IMR-90 (cell line): Measurements from ENCODE around the gene PPP1R14B. TPM values are rescaled to one million over a fixed set of nuclear protein-coding genes. Genes with fewer than 3 reads are reported as not detected.

Source experiments
- ATAC-seq: fragments of 200-7000 bp; cut with Tn5 transposase; 2 replicates; pipeline ENCODE4 v1.9.1; 2020; ENCODE audit warnings: low read depth, mild to moderate bottlenecking, moderate library complexity
- BruUV-seq: library from RNA; stranded (reverse); fragments of 400-500 nt; replicated peaks from 2 replicates; lab custom pipeline; 2021; lab: Mats Ljungman, UMichigan
- CTCF ChIA-PET: fragments of 300-600 bp; formaldehyde crosslinking; extraction: SDS; loops from one replicate; lab custom pipeline; 2021; ENCODE audit warnings: antibody characterized with exemption; lab: Yijun Ruan, JAX
- POLR2A ChIA-PET: fragments of 300-600 bp; sonication (Branson Sonifier 250); formaldehyde crosslinking; loops from one replicate; lab custom pipeline; 2022; ENCODE audit warnings: antibody characterized with exemption; ENCODE audit not compliant: unreplicated experiment; lab: Charles Lee
- DNase-seq: peaks from one replicate; pipeline ENCODE4 v3.0.0; 2013
- H2AFZ ChIP-seq: replicated peaks from 2 replicates; pipeline ENCODE3; 2013; ENCODE audit warnings: low read length, mild to moderate bottlenecking; ENCODE audit not compliant: poor library complexity
- H2AK5ac ChIP-seq: 2 replicates; pipeline ENCODE4 v1.6.1; 2013; ENCODE audit warnings: low read depth, low read length, inconsistent platforms
- H2AK9ac ChIP-seq: replicated peaks from 2 replicates; pipeline ENCODE3; 2013; ENCODE audit warnings: mild to moderate bottlenecking, low read depth, low read length, moderate library complexity; ENCODE audit not compliant: poor library complexity
- H2BK120ac ChIP-seq: 2 replicates; pipeline ENCODE4 v1.6.1; 2013; ENCODE audit warnings: low read depth, low read length, inconsistent platforms
- H2BK15ac ChIP-seq: 3 replicates; pipeline ENCODE4 v1.6.1; 2013; ENCODE audit warnings: low read depth, low read length, inconsistent platforms
- H2BK20ac ChIP-seq: 2 replicates; pipeline ENCODE4 v1.6.1; 2013; ENCODE audit warnings: low read depth, mild to moderate bottlenecking, inconsistent platforms, low read length, moderate library complexity
- H2BK5ac ChIP-seq: 2 replicates; pipeline ENCODE4 v1.6.1; 2013; ENCODE audit warnings: mild to moderate bottlenecking, low read depth, low read length, inconsistent platforms; ENCODE audit not compliant: poor library complexity, severe bottlenecking
- H3K14ac ChIP-seq: replicated peaks from 2 replicates; pipeline ENCODE4 v1.6.1; 2013; ENCODE audit warnings: low read depth, low read length, inconsistent platforms
- H3K18ac ChIP-seq: 2 replicates; pipeline ENCODE4 v1.6.1; 2013; ENCODE audit warnings: low read depth, low read length, control low read depth
- H3K23ac ChIP-seq: 2 replicates; pipeline ENCODE4 v1.6.1; 2013; ENCODE audit warnings: low read depth, low read length, inconsistent platforms
- H3K27ac ChIP-seq: 2 replicates; pipeline ENCODE4 v1.5.1; 2013; ENCODE audit warnings: mild to moderate bottlenecking, control low read depth, low read length; ENCODE audit not compliant: insufficient read depth
- H3K27me3 ChIP-seq: 2 replicates; pipeline ENCODE4 v1.6.1; 2013; ENCODE audit warnings: low read length; ENCODE audit not compliant: control insufficient read depth, insufficient read depth
- H3K36me3 ChIP-seq: 2 replicates; pipeline ENCODE4 v1.6.1; 2013; ENCODE audit warnings: low read length, mixed read lengths; ENCODE audit not compliant: control insufficient read depth, insufficient read depth
- H3K4ac ChIP-seq: 2 replicates; pipeline ENCODE4 v1.6.1; 2013; ENCODE audit warnings: low read depth, low read length, inconsistent platforms
- H3K4me1 ChIP-seq: 2 replicates; pipeline ENCODE4 v1.6.1; 2013; ENCODE audit warnings: low read length, mixed read lengths; ENCODE audit not compliant: control insufficient read depth, insufficient read depth
- H3K4me2 ChIP-seq: 2 replicates; pipeline ENCODE4 v1.6.1; 2013; ENCODE audit warnings: low read depth, mild to moderate bottlenecking, control low read depth, low read length, moderate library complexity
- H3K4me3 ChIP-seq: 2 replicates; pipeline ENCODE4 v1.5.1; 2013; ENCODE audit warnings: low read depth, mild to moderate bottlenecking, control low read depth, low read length, moderate library complexity; ENCODE audit not compliant: insufficient read depth
- H3K56ac ChIP-seq: 2 replicates; pipeline ENCODE4 v1.6.1; 2013; ENCODE audit warnings: low read length, inconsistent platforms; ENCODE audit not compliant: insufficient read depth; ENCODE audit errors: extremely low read depth
- H3K79me1 ChIP-seq, 2 experiments: 2 replicates each; pipeline ENCODE4 v1.6.1; 2013; ENCODE audit warnings: low read length in 2 of 2, inconsistent platforms in 1 of 2, low read depth in 1 of 2
- H3K9ac ChIP-seq: 2 replicates; pipeline ENCODE4 v1.6.1; 2013; ENCODE audit warnings: low read depth, low read length, control low read depth
- H3K9me1 ChIP-seq: 2 replicates; pipeline ENCODE4 v1.6.1; 2013; ENCODE audit warnings: low read length, inconsistent platforms; ENCODE audit not compliant: insufficient read depth
- H3K9me3 ChIP-seq: 2 replicates; pipeline ENCODE4 v1.6.1; 2013; ENCODE audit warnings: low read length; ENCODE audit not compliant: control insufficient read depth, insufficient read depth
- H4K20me1 ChIP-seq: 2 replicates; pipeline ENCODE4 v1.6.1; 2013; ENCODE audit warnings: low read length, inconsistent platforms; ENCODE audit not compliant: insufficient read depth
- H4K5ac ChIP-seq: 2 replicates; pipeline ENCODE4 v1.6.1; 2013; ENCODE audit warnings: mild to moderate bottlenecking, low read depth, low read length, control low read depth
- H4K8ac ChIP-seq, 2 experiments: 2 replicates each; pipeline ENCODE4 v1.6.1; 2013; ENCODE audit warnings: low read depth in 2 of 2, low read length in 2 of 2, control low read depth in 1 of 2, inconsistent platforms in 1 of 2
- H4K91ac ChIP-seq: 2 replicates; pipeline ENCODE4 v1.6.1; 2013; ENCODE audit warnings: low read depth, low read length, inconsistent platforms; ENCODE audit not compliant: insufficient read depth
- POLR2A ChIP-seq: IDR thresholded peaks from 2 replicates; pipeline ENCODE4 v1.6.1; 2012; ENCODE audit warnings: mild to moderate bottlenecking, low read depth, low read length
- RAD21 ChIP-seq: IDR thresholded peaks from 2 replicates; pipeline ENCODE4 v1.6.1; 2012; ENCODE audit warnings: low read length, improper control_type of control experiment
- RCOR1 ChIP-seq: IDR thresholded peaks from 2 replicates; pipeline ENCODE4 v1.6.1; 2012; ENCODE audit warnings: mild to moderate bottlenecking, low read length, improper control_type of control experiment; ENCODE audit not compliant: insufficient replicate concordance
- WGBS, 2 experiments: methylation state at CpG; one replicate each; pipeline versions ENCODE4 v1.1.5 to v1.1.7; 2013; ENCODE audit warnings: missing lambda C conversion rate in 2 of 2; ENCODE audit not compliant: insufficient read length in 1 of 2; ENCODE audit errors: extremely low coverage in 2 of 2; 5-methylcytosine and 5-hydroxymethylcytosine counted together
- dilution Hi-C: fragments of 300-500 bp; cut with HindIII; formaldehyde crosslinking; loops from one replicate; pipeline ENCODE4 v1.14.3; 2018; ENCODE audit warnings: low sequenced_read_pairs; ENCODE audit not compliant: unreplicated experiment
- in situ Hi-C: fragments of 300-500 bp; cut with MboI; formaldehyde crosslinking; loops from 3 replicates; pipeline ENCODE4 v1.14.3; 2019; ENCODE audit warnings: low sequenced_read_pairs, inconsistent platforms, mixed read lengths
- intact Hi-C: fragments of 100-400 bp; cut with micrococcal nuclease; formaldehyde crosslinking; loops from 2 replicates; pipeline ENCODE4 v1.10.0; 2022
- polyA plus RNA-seq, 3 experiments: library from polyadenylated mRNA; depleted of rRNA; stranded (reverse); fragments of >200 nt; gene quantifications; 2 replicates each; pipeline ENCODE4 v1.2.3, GENCODE V29; 2012; ENCODE audit warnings: low replicate concordance in 1 of 3
- total RNA-seq: library from RNA; depleted of rRNA; stranded (reverse); fragments of >200 nt; gene quantifications from 2 replicates; pipeline ENCODE4 v1.2.3, GENCODE V29; 2012

PPP1R14B gene
- total and polyA plus RNA-seq, 2 of the 4 experiments (the other 2 are of a cell fraction) = 176 to 257 TPM

GRCh38 chr11:64204080-64204440 lies 42.7 kb downstream of the PPP1R14B start:
- intact Hi-C loops (loop anchor here (1.0 to 10.0 kb wide), 2 partner anchors 97 to 451 kb away; no protein-coding TSS in a partner anchor), in situ Hi-C loops (loop anchor here (5.0 kb wide), 1 partner anchor 98 kb away; the partner anchor contains the start of gene CATSPERZ), dilution Hi-C loops (no loop called here)
- TF ChIP-seq RCOR1 (no peak), POLR2A (no peak), RAD21 (no peak)
- no peak overlapping the region for H2BK5ac ChIP-seq
- ChIA-PET CTCF (interaction anchor here (0.6 to 2.0 kb wide), 10 partner anchors 11 to 151 kb away, joined by 3 to 12 read pairs (median 6); partner anchors contain the start of genes ESRRA and FKBP2), POLR2A (interaction anchor here (0.6 kb wide), 1 partner anchor 97 kb away, joined by 5 read pairs; no protein-coding TSS in a partner anchor)
- peaks cover 56% of the 10 kb centered on the region for H3K36me3 ChIP-seq
- H4K5ac ChIP-seq = no peak overlapping the region
- H3K27ac ChIP-seq = no peak overlapping the region
- H3K18ac ChIP-seq = no peak overlapping the region
- H3K4me3 ChIP-seq = no peak overlapping the region
- WGBS, 2 experiments = no CpG with 5 or more reads among the region's 16 CpGs
- peaks cover 13% of the 10 kb centered on the region; the same call in 1 of the 2 replicates for H4K20me1 ChIP-seq
- no peak overlapping the region for H3K9ac ChIP-seq
- H2BK120ac ChIP-seq = no peak overlapping the region
- no peaks in the 10 kb centered on the region for H3K9me1 ChIP-seq
- no peak overlapping the region for H4K91ac ChIP-seq
- no peak overlapping the region for H2AK5ac ChIP-seq
- no peak overlapping the region for H3K4me2 ChIP-seq
- H3K27me3 ChIP-seq = no peaks in the 10 kb centered on the region
- H3K4ac ChIP-seq = no peak overlapping the region; the same call in 1 of the 2 replicates
- no peak overlapping the region for H2AK9ac ChIP-seq
- H2BK15ac ChIP-seq = no peak overlapping the region
- no peak overlapping the region for H3K23ac ChIP-seq
- H2BK20ac ChIP-seq = no peak overlapping the region
- H3K56ac ChIP-seq = no peak overlapping the region
- H3K14ac ChIP-seq = no peak overlapping the region
- no peak overlapping the region for H2AFZ ChIP-seq
- no peak for ATAC-seq
- no peak for DNase-seq
- H3K79me1 ChIP-seq = peaks cover 0 to 44% of the 10 kb centered on the region in 2 experiments; a peak in 3 of 4 replicates
- H3K4me1 ChIP-seq = peaks cover 10% of the 10 kb centered on the region
- TSS peak; percentile 96 for BruUV-seq
- no peak overlapping the region for H4K8ac ChIP-seq
- no peaks in the 10 kb centered on the region for H3K9me3 ChIP-seq
